ENCODE data around the gene JAK3. TPM values are rescaled to one million over a fixed set of nuclear protein-coding genes. Genes with fewer than 3 reads are reported as not detected.
A peak's percentile ranks its signal among the peaks of the same experiment; 100 is the strongest.

Gene JAK3
- total RNA-seq, 1 experiment from 2014 or later: not detected

- TF ChIP-seq, protein P1, sequence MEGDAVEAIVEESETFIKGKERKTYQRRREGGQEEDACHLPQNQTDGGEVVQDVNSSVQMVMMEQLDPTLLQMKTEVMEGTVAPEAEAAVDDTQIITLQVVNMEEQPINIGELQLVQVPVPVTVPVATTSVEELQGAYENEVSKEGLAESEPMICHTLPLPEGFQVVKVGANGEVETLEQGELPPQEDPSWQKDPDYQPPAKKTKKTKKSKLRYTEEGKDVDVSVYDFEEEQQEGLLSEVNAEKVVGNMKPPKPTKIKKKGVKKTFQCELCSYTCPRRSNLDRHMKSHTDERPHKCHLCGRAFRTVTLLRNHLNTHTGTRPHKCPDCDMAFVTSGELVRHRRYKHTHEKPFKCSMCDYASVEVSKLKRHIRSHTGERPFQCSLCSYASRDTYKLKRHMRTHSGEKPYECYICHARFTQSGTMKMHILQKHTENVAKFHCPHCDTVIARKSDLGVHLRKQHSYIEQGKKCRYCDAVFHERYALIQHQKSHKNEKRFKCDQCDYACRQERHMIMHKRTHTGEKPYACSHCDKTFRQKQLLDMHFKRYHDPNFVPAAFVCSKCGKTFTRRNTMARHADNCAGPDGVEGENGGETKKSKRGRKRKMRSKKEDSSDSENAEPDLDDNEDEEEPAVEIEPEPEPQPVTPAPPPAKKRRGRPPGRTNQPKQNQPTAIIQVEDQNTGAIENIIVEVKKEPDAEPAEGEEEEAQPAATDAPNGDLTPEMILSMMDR (IDR thresholded peaks at IDR 0.05; ENCODE audit: unreplicated experiment): peak; percentile 42
- BruUV-seq (replicated peaks): no TSS peak
- H3K4me3 Mint-ChIP-seq (ENCODE audit: low read depth, unreplicated experiment): peak within 1 kb of the TSS; percentile 96
- H3K4me1 Mint-ChIP-seq (ENCODE audit: low read depth, unreplicated experiment): peaks cover 10% of the 10 kb centered on the region
- no peaks in the 10 kb centered on the region for H3K27me3 Mint-ChIP-seq (ENCODE audit: unreplicated experiment)
- CTCF ChIA-PET: interaction anchor here (0.5 to 1.8 kb wide), 16 partner anchors 10 to 400 kb away, joined by 3 to 87 read pairs (median 4); partner anchors contain the start of gene CCDC124
- peak; percentile 92 for DNase-seq
- H3K36me3 Mint-ChIP-seq (ENCODE audit: insufficient read depth, unreplicated experiment): peaks cover 53% of the 10 kb centered on the region
- peak within 1 kb of the TSS; percentile 99 for H3K27ac Mint-ChIP-seq (ENCODE audit: unreplicated experiment)
- H3K9me3 Mint-ChIP-seq (ENCODE audit: low read depth, unreplicated experiment): no peaks in the 10 kb centered on the region
- intact Hi-C loops (cut with micrococcal nuclease; ENCODE audit: unreplicated experiment): no loop called here
Measured at GRCh38 chr19:17859533-17860330, 11.9 kb upstream of the JAK3 start, which contains the start of gene RPL18A. RPL18A (plus strand) TSS chr19:17859910; CDS start chr19:17859957, 47 bp downstream.

GRCh38 chr19:17855280-17856152, 7.7 kb upstream of the JAK3 start:
- no peak overlapping the region for H3K27ac Mint-ChIP-seq (ENCODE audit: unreplicated experiment)
- H3K4me1 Mint-ChIP-seq (ENCODE audit: low read depth, unreplicated experiment): peaks cover 14% of the 10 kb centered on the region
- intact Hi-C loops (cut with micrococcal nuclease; ENCODE audit: unreplicated experiment): no loop called here
- H3K36me3 Mint-ChIP-seq (ENCODE audit: insufficient read depth, unreplicated experiment): peaks cover 13% of the 10 kb centered on the region
- CTCF ChIA-PET: interaction anchor here (0.7 to 0.9 kb wide), 2 partner anchors 61 to 139 kb away, joined by 3 read pairs; partner anchors contain the start of gene B3GNT3
- BruUV-seq (replicated peaks): no TSS peak
- no peak overlapping the region for H3K4me3 Mint-ChIP-seq (ENCODE audit: low read depth, unreplicated experiment)
- peak; percentile 86 for DNase-seq
- H3K9me3 Mint-ChIP-seq (ENCODE audit: low read depth, unreplicated experiment): no peaks in the 10 kb centered on the region
- TF ChIP-seq, protein P1 (IDR thresholded peaks at IDR 0.05; ENCODE audit: unreplicated experiment): peak; percentile 90
- no peaks in the 10 kb centered on the region for H3K27me3 Mint-ChIP-seq (ENCODE audit: unreplicated experiment)

DNA sequence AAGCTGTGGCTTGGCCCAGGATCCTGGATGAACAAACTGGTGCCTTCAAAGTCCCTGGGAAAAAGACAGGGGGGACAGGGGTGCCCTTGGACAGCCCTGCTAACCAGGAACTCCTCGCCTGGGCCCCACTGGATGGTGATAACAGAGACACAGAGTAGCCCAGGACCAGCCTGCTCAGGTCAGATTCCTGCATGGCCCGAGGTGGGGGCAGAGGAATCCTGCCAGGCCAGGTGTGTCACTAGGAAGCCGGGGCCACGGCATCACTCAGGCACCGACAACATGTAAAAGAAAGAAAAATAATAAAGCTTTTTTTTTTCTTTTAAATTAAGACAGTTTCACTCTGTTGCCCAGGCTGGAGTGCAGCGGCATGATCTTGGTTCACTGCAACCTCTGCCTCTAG, 6.3 kb upstream of the JAK3 start:
- intact Hi-C loops (cut with micrococcal nuclease; ENCODE audit: unreplicated experiment): no loop called here
- no peak overlapping the region for H3K27ac Mint-ChIP-seq (ENCODE audit: unreplicated experiment)
- no peaks in the 10 kb centered on the region for H3K9me3 Mint-ChIP-seq (ENCODE audit: low read depth, unreplicated experiment)
- no peaks in the 10 kb centered on the region for H3K27me3 Mint-ChIP-seq (ENCODE audit: unreplicated experiment)
- CTCF ChIA-PET: no interaction called here
- H3K36me3 Mint-ChIP-seq (ENCODE audit: insufficient read depth, unreplicated experiment): no peaks in the 10 kb centered on the region
- H3K4me1 Mint-ChIP-seq (ENCODE audit: low read depth, unreplicated experiment): peaks cover 14% of the 10 kb centered on the region
- TF ChIP-seq, protein P1 (IDR thresholded peaks at IDR 0.05; ENCODE audit: unreplicated experiment): no peak
- H3K4me3 Mint-ChIP-seq (ENCODE audit: low read depth, unreplicated experiment): no peak overlapping the region
- no peak for DNase-seq
- BruUV-seq (replicated peaks): no TSS peak

GRCh38 chr19:17848595-17849292, 962 bp upstream of the JAK3 start:
- Mint-ChIP-seq H3K4me1 (ENCODE audit: low read depth, unreplicated experiment) (peaks cover 10% of the 10 kb centered on the region), H3K27ac (ENCODE audit: unreplicated experiment) (no peak overlapping the region), H3K36me3 (ENCODE audit: insufficient read depth, unreplicated experiment) (no peaks in the 10 kb centered on the region), H3K27me3 (ENCODE audit: unreplicated experiment) (peaks cover 9% of the 10 kb centered on the region), H3K4me3 (ENCODE audit: low read depth, unreplicated experiment) (no peak overlapping the region), H3K9me3 (ENCODE audit: low read depth, unreplicated experiment) (no peaks in the 10 kb centered on the region)
- TF ChIP-seq, protein P1 (IDR thresholded peaks at IDR 0.05; ENCODE audit: unreplicated experiment): no peak
- intact Hi-C loops (cut with micrococcal nuclease; ENCODE audit: unreplicated experiment): no loop called here
- CTCF ChIA-PET: no interaction called here
- no TSS peak for BruUV-seq (replicated peaks)
- DNase-seq: no peak
